ENCODE data around the gene RTP2.
"Not testable (repeated sequence)": the region's sequence is repeated elsewhere in the genome, so short reads cannot be mapped to it uniquely, and the experiment has no call there.

RTP2 gene

GRCh38 chr3:187713504-187713903 lies 11.1 kb upstream of the RTP2 start:
- DNase-seq (ENCODE audit: low read depth in 3 of 3) = no peak

- no peak for DNase-seq (ENCODE audit: low read depth in 3 of 3)
These were observed 6.8 kb upstream of the RTP2 start for GRCh38 chr3:187709155-187709554.

GRCh38 chr3:187708696-187709095 lies 6.3 kb upstream of the RTP2 start:
- no peak for DNase-seq (ENCODE audit: low read depth in 3 of 3)

- no peak for DNase-seq (ENCODE audit: low read depth in 3 of 3)
These were observed 4.6 kb upstream of the RTP2 start for GRCh38 chr3:187706971-187707370.

- DNase-seq (ENCODE audit: low read depth in 3 of 3) = no peak
These were observed 2.8 kb upstream of the RTP2 start for GRCh38 chr3:187705164-187705563.

GRCh38 chr3:187700249-187700648 lies 2.1 kb downstream of the RTP2 start:
- no peak for DNase-seq (ENCODE audit: low read depth in 3 of 3)

- DNase-seq (ENCODE audit: low read depth in 3 of 3) = no peak
These were observed 3.6 kb downstream of the RTP2 start for GRCh38 chr3:187698499-187699399.

GRCh38 chr3:187696021-187696420 lies 6.3 kb downstream of the RTP2 start:
- no peak for DNase-seq (ENCODE audit: low read depth in 3 of 3)

GRCh38 chr3:187695449-187695848 lies 6.9 kb downstream of the RTP2 start:
- no peak for DNase-seq (ENCODE audit: low read depth in 3 of 3)

GRCh38 chr3:187694801-187695200 lies 7.6 kb downstream of the RTP2 start:
- no peak for DNase-seq (ENCODE audit: low read depth in 3 of 3)

GRCh38 chr3:187693431-187693830 lies 8.9 kb downstream of the RTP2 start:
- no peak for DNase-seq (ENCODE audit: low read depth in 3 of 3)

GRCh38 chr3:187689984-187690383 lies 12.4 kb downstream of the RTP2 start:
- DNase-seq (ENCODE audit: low read depth in 3 of 3) = no peak

- no peak for DNase-seq (ENCODE audit: low read depth in 3 of 3)
These were observed 15.6 kb downstream of the RTP2 start for GRCh38 chr3:187686621-187687273.

GRCh38 chr3:187685948-187686347 lies 16.4 kb downstream of the RTP2 start:
- no peak for DNase-seq (ENCODE audit: low read depth in 3 of 3)

GRCh38 chr3:187684880-187685279 lies 17.5 kb downstream of the RTP2 start:
- no peak for DNase-seq (ENCODE audit: low read depth in 3 of 3)

- no peak for DNase-seq (ENCODE audit: low read depth in 3 of 3)
These were observed 17.9 kb downstream of the RTP2 start for GRCh38 chr3:187684444-187684843.

GRCh38 chr3:187681756-187682155 lies 20.6 kb downstream of the RTP2 start:
- DNase-seq (ENCODE audit: low read depth in 3 of 3) = not testable (repeated sequence)

GRCh38 chr3:187679638-187680396 lies 22.5 kb downstream of the RTP2 start:
- DNase-seq (ENCODE audit: low read depth in 3 of 3) = peak; percentile 29 to 46 (median 31)

GRCh38 chr3:187678726-187679268 lies 23.6 kb downstream of the RTP2 start:
- DNase-seq (ENCODE audit: low read depth in 3 of 3) = no peak

GRCh38 chr3:187677604-187678003 lies 24.8 kb downstream of the RTP2 start:
- no peak for DNase-seq (ENCODE audit: low read depth in 3 of 3)

GRCh38 chr3:187673012-187673411 lies 29.3 kb downstream of the RTP2 start:
- no peak for DNase-seq (ENCODE audit: low read depth in 3 of 3)
